A673 (cell line): Measurements from ENCODE around the gene MGAT5B. TPM values are rescaled to one million over a fixed set of nuclear protein-coding genes. Genes with fewer than 3 reads are reported as not detected.

Experiments
- BruUV-seq: library from RNA; stranded (reverse); fragments of 400-500 nt; replicated peaks from 2 replicates; lab custom pipeline; 2021; lab: Mats Ljungman, UMichigan
- CTCF ChIA-PET: fragments of 300-600 bp; sonication (Branson Sonifier 250); formaldehyde crosslinking; loops from one replicate; lab custom pipeline; 2022; ENCODE audit warnings: antibody characterized with exemption; lab: Charles Lee
- POLR2A ChIA-PET: fragments of 300-600 bp; sonication (Branson Sonifier 250); formaldehyde crosslinking; loops from one replicate; lab custom pipeline; 2022; ENCODE audit warnings: antibody characterized with exemption; ENCODE audit not compliant: low non-redundant PET; lab: Charles Lee
- DNase-seq: peaks from one replicate; pipeline ENCODE4 v3.0.0-alpha.2; 2015; ENCODE audit warnings: low spot score
- H3K27ac ChIP-seq: fragments of 200-600 bp; sonication (generic); 2 replicates; pipeline ENCODE4 v1.5.1; 2016; ENCODE audit warnings: mixed run types, low read depth, mild to moderate bottlenecking, mixed read lengths, antibody characterized with exemption, low read length; ENCODE audit not compliant: poor library complexity, severe bottlenecking
- H3K27me3 ChIP-seq: fragments of 200-600 bp; sonication (generic); replicated peaks from 2 replicates; pipeline ENCODE4 v1.6.1; 2017; ENCODE audit warnings: mixed run types, low read depth, mild to moderate bottlenecking, mixed read lengths, antibody characterized with exemption, low read length; ENCODE audit not compliant: insufficient read depth, poor library complexity
- H3K36me3 ChIP-seq: fragments of 200-600 bp; sonication (generic); 2 replicates; pipeline ENCODE4 v1.6.1; 2016; ENCODE audit warnings: mixed run types, mild to moderate bottlenecking, mixed read lengths, antibody characterized with exemption, low read length; ENCODE audit not compliant: insufficient read depth, poor library complexity, severe bottlenecking
- H3K4me1 ChIP-seq: fragments of 200-600 bp; sonication (generic); 2 replicates; pipeline ENCODE4 v1.6.1; 2017; ENCODE audit warnings: mixed run types, mild to moderate bottlenecking, mixed read lengths, antibody characterized with exemption, low read length; ENCODE audit not compliant: insufficient read depth, poor library complexity, severe bottlenecking
- H3K4me3 ChIP-seq: fragments of 200-600 bp; sonication (generic); 2 replicates; pipeline ENCODE4 v1.5.1; 2016; ENCODE audit warnings: low read depth, mixed run types, mild to moderate bottlenecking, mixed read lengths, low read length; ENCODE audit not compliant: poor library complexity, severe bottlenecking
- H3K9me3 ChIP-seq: fragments of 200-600 bp; sonication (generic); 2 replicates; pipeline ENCODE4 v1.6.1; 2016; ENCODE audit warnings: mixed run types, low read depth, mild to moderate bottlenecking, mixed read lengths, antibody characterized with exemption, low read length; ENCODE audit not compliant: poor library complexity, severe bottlenecking
- CTCF ChIP-seq: fragments of 300-800, 200-600 bp; sonication (generic); conservative IDR thresholded peaks from 2 replicates; pipeline ENCODE4 v1.5.1; 2017; ENCODE audit warnings: low read depth, mild to moderate bottlenecking, antibody characterized with exemption, low read length, moderate library complexity, mixed read lengths
- EZH2 ChIP-seq: fragments of 200-600 bp; sonication (generic); IDR thresholded peaks from 2 replicates; pipeline ENCODE4 v1.6.1; 2017; ENCODE audit warnings: borderline replicate concordance, low read depth, mild to moderate bottlenecking, mixed read lengths, antibody characterized with exemption, low read length; ENCODE audit not compliant: poor library complexity, severe bottlenecking
- intact Hi-C: fragments of 100-400 bp; cut with micrococcal nuclease; formaldehyde crosslinking; loops from one replicate; pipeline ENCODE4 v1.10.0; 2022; ENCODE audit not compliant: unreplicated experiment
- total RNA-seq: library from RNA; stranded (reverse); gene quantifications from 2 replicates; pipeline ENCODE4 v1.2.3, GENCODE V29; 2021

Gene MGAT5B
- total RNA-seq, 1 experiment from 2014 or later: 1.1 TPM

GRCh38 chr17:76894842-76895241 is 26.6 kb downstream of the MGAT5B start:
- Histone ChIP-seq H3K4me3 (no peak overlapping the region), H3K36me3 (no peaks in the 10 kb centered on the region), H3K4me1 (peaks cover 9% of the 10 kb centered on the region), H3K27me3 (no peaks in the 10 kb centered on the region), H3K27ac (no peak overlapping the region), H3K9me3 (no peaks in the 10 kb centered on the region)
- no TSS peak for BruUV-seq
- POLR2A ChIA-PET: no interaction called here
- no peak for DNase-seq
- CTCF ChIA-PET: no interaction called here
- no peak for TF ChIP-seq EZH2
- no peak for TF ChIP-seq CTCF
- intact Hi-C loops: no loop called here

GRCh38 chr17:76897023-76897422 is 28.8 kb downstream of the MGAT5B start:
- H3K36me3 ChIP-seq: no peaks in the 10 kb centered on the region
- no peak overlapping the region for H3K4me3 ChIP-seq
- DNase-seq: no peak
- no TSS peak for BruUV-seq
- no peak for TF ChIP-seq CTCF
- no peak for TF ChIP-seq EZH2
- H3K27ac ChIP-seq: no peak overlapping the region
- H3K27me3 ChIP-seq: no peaks in the 10 kb centered on the region
- no peaks in the 10 kb centered on the region for H3K9me3 ChIP-seq
- ChIA-PET POLR2A (no interaction called here), CTCF (no interaction called here)
- intact Hi-C loops: no loop called here
- H3K4me1 ChIP-seq: peaks cover 9% of the 10 kb centered on the region

- H3K4me3 ChIP-seq: no peak overlapping the region
- H3K4me1 ChIP-seq: no peaks in the 10 kb centered on the region
- no peaks in the 10 kb centered on the region for H3K9me3 ChIP-seq
- H3K27ac ChIP-seq: no peak overlapping the region
- H3K36me3 ChIP-seq: no peaks in the 10 kb centered on the region
- H3K27me3 ChIP-seq: no peaks in the 10 kb centered on the region
- intact Hi-C loops: no loop called here
- ChIA-PET POLR2A (no interaction called here), CTCF (no interaction called here)
- no TSS peak for BruUV-seq
- no peak for TF ChIP-seq CTCF
- TF ChIP-seq EZH2: no peak
- no peak for DNase-seq
These were observed 31.2 kb downstream of the MGAT5B start for GRCh38 chr17:76899414-76899813.
